ENCODE data around the gene ZBED5.
"Not testable (repeated sequence)": the region's sequence is repeated elsewhere in the genome, so short reads cannot be mapped to it uniquely, and the experiment has no call there.

The ZBED5 gene

DNA sequence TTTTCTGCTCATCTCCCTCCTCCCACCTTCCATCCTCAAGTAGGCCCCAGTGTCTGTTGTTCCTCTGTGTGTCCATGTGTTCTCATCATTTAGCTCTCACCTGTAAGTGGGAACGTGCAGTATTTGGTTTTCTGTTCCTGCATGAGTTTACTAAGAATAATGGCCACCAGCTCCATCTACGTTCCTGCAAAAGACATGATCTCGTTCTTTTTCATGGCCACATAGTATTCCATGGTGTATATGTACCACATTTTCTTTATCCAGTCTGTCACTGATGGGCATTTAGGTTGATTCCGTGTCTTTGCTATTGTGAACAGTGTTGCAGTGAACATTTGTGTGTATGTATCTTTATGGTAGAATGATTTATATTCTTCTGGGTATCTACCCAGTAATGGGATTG lies 21.0 kb downstream of the ZBED5 start:
- DNase-seq = not testable (repeated sequence)

DNA sequence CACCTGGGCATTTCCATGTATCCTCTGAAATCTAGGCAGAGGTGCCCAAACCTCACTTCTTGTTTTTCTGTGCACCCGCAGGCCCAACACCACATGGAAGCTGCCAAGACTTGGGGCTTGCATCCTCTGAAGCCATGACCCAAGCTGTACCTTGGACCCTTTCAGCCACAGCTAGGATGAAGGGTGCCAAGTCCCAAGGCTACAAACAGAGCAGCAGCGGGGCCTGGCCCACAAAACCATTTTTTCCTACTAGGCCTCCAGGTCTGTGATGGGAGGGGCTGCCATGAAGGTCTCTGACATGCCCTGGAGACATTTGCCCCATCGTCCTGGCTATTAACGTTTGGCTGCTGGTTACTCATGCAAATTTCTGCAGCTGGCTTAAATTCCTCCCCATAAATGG lies 28.7 kb downstream of the ZBED5 start:
- DNase-seq = no peak

DNA sequence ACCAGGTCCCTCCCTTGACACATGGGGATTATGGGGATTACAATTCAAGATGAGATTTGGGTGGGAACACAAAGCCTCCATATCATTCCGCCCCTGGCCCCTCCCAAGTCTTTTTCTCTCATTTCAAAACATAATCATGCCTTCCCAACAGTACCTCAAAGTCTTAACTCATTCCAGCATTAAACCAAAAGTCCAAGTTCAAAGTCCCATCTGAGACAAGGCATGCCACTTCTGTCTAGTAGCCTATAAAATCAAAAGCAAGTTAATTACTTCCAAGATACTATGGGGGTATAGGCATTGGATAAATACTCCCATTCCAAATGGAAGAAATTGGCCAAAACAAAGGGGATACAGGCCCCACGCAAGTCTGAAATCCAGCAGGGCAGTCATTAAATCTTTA lies 29.5 kb downstream of the ZBED5 start:
- no peak for DNase-seq

DNA sequence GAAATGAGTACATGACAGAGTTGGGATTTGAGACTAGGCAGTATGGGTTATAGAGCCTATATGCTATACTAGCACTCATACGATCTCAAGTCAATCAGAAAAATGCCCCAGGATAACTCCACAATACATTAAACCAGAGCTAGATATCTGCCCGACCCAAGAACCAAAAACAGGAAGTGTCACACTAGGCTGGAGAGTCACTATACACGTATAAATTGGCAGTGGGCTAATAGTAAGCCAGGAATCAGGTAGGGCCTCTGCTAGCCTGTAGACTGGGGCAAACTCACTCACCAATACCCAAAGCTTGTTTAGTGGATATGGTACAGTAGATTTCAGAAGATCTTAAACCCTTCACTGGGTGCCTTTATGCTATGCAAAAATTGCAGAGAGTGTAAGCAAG lies 33.0 kb downstream of the ZBED5 start:
- no peak for DNase-seq

DNA sequence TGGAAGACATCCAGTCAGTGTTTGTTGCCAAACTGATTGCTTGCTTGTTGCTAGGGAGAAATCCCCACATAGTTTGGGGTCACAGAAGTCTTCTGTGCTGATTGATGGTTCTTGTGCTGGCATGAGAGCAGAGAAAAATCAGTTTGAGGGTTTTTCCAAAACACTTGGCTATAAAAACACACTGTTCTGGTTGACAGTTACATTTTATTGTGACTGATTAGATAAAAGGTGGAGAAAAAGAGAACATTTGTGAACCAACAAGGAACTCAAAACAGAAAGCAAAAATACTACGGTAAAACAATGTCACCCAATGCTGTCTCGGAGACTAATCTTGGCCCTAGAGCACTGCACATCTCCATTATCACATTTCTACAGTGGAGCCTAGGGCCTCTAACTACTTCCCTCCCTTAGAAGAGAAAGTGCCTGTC lies 34.7 kb downstream of the ZBED5 start:
- no peak for DNase-seq

DNA sequence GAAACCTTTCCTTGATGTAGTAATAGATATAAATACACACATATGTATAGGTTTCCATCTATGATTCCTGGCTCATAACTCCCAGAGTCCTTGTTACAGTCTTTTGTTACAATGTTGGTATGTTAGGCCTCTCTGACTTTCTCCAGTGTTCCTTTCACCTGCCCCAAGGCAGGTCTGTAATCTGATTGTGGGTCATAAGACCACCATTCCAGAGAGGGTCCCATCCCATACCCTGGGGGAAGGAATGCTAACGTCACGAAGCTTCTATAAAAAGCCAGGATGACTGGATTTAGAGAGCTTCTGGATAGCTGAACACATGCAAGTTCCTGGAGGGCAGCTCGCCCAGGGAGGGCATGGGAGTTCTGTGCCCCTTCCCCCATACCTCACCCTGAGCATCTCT lies 35.4 kb downstream of the ZBED5 start:
- not testable (repeated sequence) for DNase-seq

DNA sequence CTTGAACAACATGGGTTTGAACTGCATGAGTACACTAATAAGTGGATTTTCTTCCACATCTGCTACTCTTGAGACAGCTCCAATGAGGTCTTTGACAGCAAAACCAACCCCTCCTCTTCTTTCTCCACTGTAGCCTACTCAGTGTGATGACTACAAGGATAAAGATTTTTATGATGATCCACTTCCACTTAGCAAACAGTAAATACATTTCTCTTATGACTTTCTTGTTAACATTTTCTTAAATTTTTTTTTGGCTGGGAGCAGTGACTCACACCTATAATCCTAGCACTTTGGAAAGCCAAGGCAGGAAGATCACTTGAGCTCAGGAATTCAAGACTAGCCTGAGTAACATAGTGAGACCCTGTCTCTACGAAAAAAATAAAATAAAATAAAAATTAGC lies 39.3 kb downstream of the ZBED5 start:
- no peak for DNase-seq

DNA sequence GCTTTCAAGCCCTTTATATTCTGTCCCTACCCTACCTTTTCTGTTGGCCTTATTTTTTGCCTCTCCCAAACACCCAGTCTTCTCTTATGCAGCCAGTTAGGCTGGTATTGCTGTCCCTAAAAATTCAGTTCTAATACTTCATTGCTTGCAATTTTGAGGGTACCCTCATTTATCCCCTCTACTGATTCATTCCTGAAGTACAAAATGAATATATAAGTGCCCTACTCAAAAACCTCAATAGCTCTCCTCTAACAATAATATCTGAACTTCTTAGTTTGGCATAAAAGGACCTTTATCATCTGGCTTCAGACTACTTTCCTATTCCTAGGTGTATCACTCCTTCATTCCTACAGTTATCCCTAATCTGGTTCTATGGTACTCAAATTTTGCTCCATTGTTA lies 43.9 kb downstream of the ZBED5 start:
- DNase-seq = no peak

DNA sequence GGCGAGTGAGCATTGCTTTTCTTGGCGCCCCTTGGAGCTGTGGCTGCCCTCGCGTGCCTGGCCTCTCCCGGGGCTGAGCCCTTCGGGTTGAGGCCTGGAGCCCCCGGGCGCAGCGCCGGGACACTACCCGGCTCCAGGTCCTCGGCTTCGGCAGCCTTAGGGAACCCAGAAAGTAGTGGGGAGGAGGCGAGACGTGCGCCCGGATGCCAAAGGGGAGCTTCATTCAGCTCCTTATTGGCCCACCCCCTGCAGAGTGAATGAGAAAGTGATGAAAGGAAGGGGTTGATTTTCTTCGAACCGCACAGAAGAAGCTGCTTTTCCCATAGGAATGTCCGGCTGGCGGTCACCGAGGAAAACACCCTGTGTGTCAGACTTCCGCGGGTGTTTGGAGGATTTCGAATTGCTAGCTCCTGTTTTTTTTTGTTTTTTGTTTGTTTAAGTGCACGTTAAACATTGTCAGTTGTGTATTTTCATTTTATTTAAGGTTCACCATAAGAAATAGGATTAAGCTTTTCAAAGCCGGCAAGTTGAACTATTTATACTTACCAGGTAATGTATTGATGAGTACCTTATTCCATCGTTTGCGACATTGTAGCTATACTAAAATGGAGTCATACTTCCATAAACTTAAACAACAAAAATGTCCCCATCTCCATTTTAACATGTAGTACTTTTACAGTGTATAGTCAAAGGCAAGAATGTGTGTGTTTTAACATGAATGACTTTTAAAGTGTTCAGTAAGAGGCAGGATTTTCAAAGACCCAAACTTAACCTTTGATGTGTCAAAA lies 48.3 kb downstream of the ZBED5 start:
- DNase-seq = no peak

DNA sequence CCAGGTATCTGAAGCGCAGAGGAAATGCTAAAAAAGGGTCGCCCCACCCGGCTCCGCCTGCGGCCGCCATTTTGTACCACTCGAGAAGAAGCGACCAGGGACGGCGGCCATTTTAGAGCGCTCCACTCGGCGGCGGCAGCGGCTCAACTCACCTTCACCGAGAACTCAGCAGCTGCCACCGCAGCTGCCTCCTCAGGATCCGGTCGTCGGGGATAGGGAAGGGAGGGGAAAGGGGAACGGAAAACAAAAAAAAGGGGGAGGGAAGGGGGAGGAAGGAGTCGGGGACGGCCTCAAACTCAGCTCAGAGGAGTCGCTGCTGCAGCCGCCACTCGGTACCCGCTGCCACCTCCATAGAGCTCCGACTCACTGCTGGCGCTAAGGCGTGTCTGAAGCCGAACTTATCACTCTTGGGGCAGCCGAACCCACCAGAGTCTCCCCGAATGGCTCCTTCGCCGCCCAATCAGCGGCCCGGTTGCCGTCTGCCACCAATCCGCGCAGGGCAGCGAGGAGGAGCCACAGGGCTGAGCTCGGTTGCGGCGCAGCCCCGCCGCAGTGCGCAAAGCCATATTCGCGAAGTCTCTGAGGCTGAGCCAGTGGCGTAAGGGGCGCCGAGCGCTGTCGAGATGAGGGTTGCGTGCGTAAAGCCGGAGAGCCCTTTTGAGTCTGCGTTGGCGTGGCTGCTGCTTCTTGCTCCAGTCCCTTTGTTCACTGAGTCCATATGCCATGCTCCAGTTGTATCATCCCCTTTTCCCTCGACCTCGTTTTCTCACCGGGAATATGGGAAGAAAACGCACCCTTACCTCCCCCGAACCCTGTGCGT lies 49.1 kb downstream of the ZBED5 start, which contains the start of gene EIF4G2:
Gene EIF4G2, minus strand, starts transcription at position 374 of the 820 bp plus-strand sequence.
- peak; percentile 98 for DNase-seq

DNA sequence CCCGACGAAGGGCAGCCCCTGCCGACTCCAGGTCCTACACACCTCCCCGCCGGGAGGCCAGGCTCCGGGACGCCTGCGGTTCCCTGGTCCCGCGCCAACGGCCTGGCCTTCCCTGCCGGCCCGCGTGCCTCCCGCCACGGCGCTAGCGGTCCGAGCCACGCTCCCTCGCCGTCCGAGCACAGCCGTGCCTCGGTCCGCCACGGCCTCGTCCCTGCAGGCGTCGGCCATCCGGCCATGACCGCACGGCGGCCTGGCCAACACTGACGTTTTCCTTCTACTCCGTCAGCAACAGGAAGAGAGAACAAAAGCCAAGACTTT lies 49.7 kb downstream of the ZBED5 start:
- DNase-seq = no peak

DNA sequence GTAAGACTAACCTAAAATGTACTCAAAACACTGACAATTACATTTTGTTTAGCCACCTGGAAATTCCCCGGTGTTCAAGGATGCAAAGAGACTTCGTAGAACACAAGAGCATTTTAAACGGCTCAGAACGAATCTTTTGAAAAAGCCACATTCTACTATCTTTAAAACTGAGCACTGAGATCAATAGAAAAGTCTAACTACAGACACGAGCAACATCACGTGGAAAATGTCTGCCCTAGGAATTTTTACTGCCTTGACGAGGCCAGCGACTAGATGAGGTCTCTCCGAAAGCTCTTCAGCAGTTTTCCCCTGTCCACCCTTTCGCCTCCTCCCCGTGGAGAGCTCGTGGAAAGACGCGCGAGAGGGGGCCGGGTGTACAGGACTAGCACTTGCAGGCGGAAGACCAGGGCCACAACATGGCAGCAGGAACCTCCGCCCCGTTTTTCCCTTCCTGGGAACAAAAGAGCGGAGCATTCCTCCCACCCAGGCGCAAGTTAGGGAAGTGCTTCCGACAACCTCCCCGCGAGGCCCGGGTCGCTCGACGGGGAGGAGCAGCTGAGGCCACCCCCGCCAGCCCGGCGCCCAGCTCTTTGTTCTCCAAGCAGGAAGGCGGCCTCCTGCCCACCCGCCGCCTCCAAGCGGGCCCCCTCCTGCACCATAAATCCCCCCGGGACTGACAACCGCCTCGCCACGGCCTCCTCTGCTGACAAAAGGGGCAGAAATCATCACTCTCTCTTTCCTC lies 50.2 kb downstream of the ZBED5 start:
- no peak for DNase-seq

DNA sequence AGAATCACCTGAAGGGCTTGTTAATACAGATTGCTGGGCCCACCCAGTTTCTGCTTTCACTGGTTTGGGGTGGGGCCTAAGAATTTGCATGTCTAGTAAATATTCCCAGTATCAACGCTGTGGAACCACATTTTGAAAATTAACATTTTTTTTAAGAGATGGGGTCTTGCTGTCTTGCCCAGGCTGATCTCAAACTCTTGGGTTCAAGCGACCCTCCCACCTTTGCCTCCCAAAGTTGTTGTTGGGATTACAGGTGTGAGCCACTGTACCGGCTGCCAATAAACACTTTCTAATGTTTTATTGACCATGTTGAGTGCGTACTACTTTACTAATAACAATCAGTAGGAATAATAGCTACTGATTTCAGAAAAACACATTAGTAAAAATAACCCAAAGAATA lies 51.6 kb downstream of the ZBED5 start:
- DNase-seq = no peak

DNA sequence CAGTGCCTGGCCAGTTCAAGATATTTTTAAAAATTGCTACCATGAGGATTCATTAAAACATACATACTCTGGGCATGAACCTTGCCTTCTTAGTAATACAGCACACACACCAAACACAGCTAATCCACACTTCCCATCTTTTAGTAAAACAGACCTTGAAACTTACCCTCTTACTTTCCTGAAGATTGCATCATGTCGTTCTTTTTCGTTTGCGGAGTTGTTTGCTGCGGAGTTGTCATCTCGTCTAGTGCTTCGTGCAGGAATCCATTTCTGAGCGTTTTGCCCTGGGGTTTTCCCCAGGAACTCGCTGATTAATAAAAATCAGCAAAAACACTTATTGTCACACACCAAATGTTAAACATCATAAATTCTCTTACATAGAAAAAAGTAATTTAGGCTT lies 52.1 kb downstream of the ZBED5 start:
- no peak for DNase-seq

DNA sequence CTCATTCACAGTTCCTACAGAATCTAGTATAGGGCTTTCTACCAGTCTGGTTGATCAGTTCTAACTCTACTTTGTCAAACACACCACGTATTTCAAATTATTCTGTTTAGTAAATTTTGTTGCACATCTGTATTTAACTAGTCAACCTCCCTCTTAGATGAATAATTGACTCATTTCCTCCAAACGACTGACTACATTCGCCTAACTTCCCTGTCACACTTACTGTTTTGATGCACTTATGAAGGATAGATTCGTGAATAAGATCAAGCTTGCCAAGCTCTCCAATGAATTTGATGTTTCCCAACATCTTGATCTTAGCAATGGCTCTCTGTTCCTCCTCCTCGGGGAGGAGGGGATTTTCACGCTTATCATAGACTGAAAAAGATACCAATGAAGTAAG lies 54.2 kb downstream of the ZBED5 start:
- no peak for DNase-seq

All from cortex of kidney (tissue), 1 donor.